HG03342 (cell line): Measurements from ENCODE around the gene FAM163B.

Source experiments
- ATAC-seq: cut with Tn5 transposase; IDR thresholded peaks from one replicate; pipeline ENCODE4 v1.9.1; 2021; ENCODE audit warnings: mild to moderate bottlenecking, moderate library complexity; ENCODE audit not compliant: unreplicated experiment

Gene FAM163B

DNA sequence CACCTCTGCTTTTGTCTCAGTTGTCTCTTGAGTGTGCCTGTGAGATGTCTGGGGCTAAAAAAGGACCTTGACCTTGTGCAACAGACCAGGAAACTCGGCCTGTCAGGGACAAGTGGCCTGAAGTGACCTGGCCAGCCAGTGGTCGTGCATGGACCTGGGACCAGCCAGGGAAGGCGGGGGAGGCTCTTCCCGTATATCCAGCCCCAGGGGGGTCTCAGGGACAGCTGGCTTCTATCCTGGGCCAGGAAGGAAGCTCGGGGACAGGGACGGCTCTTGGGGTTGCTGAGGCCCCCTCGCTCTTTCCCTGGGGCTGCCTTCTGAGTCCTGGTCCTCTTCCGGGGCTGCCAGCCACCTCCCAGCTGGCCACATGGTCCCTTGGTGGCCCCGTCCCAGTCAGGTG is 77.9 kb downstream of the FAM163B start:
- ATAC-seq = no peak

DNA sequence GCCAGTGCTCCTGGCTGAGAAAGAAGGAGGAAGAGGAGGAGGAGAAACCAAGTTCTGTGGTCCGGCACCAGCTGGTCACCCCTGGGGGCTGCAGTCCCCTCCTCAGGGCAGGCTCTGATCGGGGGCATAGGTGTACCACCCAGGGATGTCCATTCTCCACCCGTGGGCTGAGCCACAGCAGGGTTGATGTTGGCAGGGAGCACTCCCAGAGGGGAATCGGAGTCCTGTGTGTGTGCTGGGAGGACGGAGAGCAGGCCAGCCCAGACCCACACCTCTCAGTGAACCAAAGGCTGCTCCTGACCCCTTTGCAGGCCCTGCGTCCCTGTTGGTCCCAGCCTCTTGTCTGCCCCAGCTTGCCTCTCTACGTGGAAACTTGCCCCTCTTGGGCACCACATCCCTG is 79.3 kb downstream of the FAM163B start:
- no peak for ATAC-seq

DNA sequence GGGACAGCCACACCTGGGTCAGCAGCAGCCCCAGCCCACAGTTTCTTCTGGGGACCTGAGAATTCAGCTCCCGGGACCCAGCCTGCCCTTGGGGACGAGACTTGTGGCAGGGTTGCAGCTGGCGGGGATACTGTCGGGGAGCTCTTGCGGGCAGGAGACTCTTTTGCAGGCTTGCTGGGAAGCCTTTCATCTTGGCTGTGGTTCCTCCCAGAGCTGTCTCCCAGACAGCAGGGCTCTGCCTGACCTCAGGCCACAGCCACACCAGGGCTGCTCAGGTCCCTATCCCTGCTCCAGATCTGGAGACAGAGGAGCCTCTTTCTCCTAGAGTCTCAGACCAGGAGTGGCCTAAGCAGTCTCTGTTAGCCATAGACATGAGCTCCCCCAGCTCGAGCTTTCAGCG is 79.7 kb downstream of the FAM163B start:
- no peak for ATAC-seq

DNA sequence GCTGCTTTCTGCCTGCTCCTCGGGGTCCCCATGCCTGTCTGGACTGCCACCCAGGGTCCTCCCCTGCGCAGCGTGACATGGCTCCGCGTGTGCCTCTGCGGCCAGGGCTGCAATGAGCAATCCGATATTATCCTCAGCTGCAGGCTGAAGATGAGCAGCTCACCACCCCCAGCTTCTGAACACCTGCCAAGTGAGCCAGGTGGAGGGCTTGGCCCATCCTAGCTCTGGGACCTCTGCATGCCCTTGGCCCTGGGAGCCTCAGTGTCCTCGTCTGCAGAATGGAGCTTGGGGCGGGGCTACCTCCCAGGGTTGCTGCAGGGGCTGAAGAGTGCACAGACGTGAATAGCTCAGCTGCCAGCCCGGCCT is 80.3 kb downstream of the FAM163B start:
- ATAC-seq = no peak

DNA sequence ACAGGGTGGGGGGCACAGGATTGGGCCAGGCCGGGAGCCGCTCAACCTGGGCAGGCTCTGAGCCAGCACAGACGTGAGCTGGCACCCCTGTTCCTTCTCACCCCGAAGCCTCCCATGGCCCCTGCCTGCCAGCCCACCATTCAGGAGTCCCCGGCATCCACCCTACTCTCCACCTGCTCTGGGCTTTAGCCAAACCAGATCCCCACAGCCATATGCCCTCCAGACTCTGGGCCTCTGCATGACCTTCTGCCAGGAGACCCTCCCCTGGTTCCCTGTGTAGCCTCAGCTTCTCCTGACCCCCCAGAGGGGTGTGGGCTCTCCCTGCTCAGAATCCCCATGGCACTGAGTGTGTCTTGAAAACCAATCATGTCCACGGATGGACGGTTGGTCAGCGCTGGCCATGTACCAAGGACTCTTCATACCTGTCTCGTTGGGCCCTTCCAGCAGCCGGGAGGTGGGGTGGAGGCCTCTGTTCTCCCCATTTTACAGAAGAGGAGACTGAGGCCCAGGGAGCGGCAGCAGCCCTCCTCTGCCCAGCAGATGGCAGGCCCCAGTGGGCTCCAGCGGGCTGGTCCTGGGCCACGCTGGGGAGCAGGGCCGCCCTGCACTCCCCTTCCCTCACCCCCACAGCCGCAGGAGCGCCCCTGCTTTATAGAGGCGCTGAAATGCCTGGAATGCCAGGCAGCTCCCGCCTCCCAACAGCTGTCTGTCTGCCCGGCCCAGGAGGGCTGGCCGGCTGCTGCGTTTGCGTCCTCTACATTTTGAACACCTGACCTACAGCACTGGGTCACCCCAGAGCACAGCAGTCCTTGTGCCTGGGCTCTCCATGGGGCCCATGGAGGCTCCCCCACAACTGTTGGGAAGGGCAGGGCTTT is 81.0 kb downstream of the FAM163B start:
- no peak for ATAC-seq

DNA sequence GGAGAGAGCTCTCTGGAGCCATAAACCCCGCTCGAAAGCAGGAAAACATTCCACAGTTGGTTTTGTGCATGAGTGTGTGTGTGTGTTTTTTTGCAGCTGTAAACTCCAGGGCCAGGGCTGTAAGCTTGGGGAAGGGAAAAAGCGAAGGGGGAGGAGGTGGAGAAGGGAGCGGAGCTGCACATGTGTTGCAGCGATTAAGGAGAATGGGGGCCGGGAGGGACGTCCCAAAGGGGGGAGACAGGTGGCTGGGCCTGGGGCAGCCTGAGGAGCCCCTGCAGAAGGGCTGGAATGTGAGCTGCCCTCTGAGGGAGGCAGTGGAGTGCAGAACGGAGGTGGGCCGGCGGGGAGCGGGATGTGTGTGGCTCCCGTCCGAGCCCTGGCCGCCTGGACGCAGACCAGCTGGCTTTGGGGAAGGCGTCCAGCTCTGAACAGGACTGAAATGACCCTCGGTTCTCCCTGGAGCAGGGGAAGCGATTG is 81.7 kb downstream of the FAM163B start:
- ATAC-seq = no peak
